Measurements from ENCODE around the gene LRRC8E.

The LRRC8E gene

DNA sequence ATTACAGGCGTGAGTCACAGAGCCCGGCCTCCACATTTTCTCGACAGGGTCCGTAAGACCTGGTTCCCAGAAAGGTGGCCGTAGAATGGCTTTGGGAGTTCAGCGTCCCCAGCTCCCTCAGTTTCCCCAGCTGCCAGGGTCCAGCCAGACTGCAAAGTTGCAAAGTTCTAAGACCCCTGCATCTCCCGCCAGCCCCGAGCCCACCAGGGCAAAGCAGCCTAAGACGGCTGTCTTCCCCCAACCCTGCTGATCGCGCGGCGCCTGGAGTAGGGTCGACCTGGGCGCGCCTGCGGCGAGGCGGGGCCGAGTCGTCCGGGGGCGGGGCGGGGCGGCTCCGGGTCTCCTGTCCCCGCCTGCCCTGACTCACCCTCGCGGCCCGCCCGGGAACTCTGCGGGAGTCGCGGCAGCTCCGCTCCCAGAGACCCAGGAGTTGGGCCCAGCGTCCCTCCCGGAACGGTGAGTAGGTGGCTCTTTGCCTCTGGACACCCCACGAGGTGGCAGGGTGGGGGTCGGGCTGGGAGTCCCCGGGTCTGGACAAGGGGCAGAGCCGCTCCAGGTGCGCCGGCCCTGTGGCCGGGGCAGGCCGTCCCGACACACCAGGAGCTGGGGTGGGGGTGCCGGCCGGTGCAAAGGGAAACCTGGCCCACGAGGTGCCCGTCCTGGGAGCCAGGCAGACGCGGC, at the start of gene LRRC8E:
TSS of gene LRRC8E (plus strand) at position 366 of the 681 bp plus-strand sequence. CDS start 7,094 bp downstream, outside the sequence.
- no peak for DNase-seq (ENCODE audit: low read depth)

DNA sequence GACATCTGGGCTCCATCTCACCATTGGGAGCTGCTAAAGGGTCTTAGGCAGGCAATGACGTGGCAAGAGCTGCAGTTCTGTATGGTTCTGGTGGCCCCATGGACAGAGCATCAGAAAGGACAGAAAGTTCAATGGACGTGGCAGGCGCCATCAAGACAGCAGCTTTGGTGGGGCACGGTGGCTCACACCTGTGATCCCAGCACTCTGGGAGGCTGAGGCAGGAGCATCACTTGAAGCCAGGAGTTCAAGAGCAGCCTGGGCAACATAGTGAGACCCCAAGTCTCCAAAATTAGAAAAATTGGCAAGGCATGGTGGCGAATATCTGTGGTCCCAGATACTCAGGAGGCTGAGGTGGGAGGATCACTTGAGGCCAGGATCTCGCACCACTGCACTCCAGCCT, 48.8 kb upstream of the LRRC8E start:
- DNase-seq (ENCODE audit: low read depth) = no peak

DNA sequence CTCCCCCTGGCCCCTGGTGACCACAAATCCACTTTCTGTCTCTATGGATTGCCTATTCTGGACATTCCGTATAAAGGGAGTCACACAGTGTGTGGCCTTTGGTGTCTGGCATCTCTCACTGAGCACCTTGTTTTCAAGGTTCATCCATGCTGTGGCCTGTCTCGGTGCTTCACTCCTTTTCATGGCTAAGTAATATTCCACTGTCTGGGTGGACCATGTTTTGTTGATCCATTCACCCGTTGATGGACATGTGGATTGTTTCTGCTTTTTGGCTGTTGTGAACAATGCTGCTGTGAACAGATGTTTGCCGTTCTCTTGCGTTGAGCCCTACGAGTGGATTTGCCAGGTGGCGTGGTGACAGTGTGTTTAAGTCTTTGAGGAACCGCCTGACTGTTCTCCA, 47.7 kb upstream of the LRRC8E start:
- no peak for DNase-seq (ENCODE audit: low read depth)

DNA sequence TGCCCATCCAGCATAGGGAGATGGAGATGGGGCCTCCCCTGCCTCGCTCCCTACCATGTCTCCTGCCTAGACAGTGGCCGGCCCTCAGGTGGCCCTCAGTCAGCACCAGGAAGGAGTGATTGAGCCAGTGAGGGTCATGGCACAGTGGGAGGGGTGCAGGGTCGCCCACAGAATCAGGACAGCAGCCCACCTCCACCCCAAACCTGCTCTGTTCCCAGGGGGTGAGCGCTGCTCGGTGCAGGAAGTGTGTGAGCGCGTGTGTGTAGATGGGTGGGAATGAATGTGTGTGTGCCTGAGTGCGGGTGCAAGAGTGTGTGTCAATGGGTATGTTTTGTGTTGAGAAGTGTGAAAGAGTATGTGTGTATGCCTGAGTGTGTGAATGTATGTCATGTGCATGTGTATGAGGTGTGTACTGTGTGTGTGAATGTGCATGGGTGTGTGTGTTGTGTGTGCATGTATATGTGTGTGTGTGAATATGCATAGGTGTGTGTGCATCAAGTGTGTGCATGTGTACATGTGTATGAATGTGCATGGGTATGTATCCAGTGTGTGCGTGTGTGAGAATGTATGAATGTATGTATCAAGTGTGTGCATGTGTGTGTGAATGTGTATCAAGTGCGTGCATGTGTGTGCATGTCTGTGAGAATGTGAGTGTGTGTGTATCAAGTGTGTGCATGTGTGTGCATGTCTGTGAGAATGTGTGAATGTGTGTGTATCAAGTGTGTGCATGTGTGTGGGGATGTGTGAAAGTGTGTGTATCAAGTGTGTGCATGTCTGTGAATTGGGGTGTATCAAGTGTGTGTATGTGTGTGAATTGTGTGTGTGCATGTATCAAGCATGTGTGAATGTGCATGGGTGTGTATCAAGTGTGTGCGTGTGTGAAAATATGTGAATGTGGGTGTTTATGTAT, 46.3 kb upstream of the LRRC8E start:
- DNase-seq (ENCODE audit: low read depth) = no peak

DNA sequence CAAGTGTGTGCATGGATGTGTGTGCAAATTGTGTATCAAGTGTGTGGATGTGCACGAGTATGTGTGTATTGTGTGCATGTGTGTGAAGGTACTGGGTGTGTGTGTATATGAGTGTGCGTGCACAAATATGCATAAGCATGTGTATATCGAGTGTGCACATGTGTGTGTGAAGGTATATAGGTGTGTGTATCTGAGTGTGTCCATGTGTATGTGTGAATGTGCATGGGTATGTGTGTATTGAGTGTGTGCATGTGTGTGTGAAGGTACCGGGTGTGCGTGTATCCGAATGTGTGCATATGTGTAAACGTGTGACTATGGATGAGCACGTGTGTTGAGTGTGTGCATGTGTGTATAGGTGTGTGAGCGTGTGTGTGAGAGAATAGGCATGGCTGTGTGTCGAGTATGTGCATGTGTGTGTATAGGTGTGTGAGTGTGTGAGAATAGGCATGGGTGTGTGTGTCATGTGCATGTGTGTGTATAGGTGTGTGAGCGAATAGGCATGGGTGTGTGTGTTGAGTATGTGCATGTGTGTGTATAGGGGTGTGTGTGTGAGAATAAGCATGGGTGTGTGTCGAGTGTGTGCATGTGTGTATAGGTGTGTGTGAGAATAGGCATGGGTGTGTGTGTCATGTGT, 45.5 kb upstream of the LRRC8E start:
- no peak for DNase-seq (ENCODE audit: low read depth)

DNA sequence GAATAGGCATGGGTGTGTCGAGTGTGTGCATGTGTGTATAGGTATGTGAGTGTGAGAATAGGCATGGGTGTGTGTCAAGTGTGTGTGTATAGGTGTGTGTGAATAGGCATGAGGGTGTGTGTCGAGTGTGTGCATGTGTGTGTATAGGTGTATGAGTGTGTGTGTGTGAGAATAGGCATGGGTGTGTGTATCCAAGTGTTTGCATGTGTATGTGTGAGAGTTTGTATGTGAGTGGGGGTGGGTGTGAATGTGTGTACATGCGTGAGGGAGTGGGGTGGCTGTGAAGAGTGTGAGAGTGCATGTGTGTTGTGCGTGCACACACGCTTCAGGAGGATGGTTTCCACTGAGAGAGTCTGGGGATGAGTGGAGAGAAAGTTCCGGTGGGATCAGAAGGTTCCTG, 44.8 kb upstream of the LRRC8E start:
- no peak for DNase-seq (ENCODE audit: low read depth)

DNA sequence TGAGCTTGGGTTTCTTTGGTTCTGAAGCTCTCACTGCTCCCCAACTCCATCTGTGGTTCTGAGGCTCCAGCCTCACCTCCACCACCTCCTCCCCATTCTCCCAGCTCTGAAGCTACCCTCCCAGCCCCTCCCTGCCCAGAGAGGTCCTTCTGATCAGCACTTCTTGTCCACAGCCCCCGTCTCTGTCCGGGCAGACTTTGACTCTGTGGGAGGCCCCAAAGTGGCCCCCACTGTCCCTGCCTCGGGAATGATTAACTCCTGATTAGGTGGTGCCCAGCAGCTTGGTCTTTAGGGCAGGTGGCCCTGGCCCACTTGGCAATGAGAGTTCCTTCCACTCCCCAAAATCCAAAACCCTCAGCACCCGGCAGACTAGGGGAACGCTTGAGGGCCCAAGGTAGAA, 43.9 kb upstream of the LRRC8E start:
- no peak for DNase-seq (ENCODE audit: low read depth)

DNA sequence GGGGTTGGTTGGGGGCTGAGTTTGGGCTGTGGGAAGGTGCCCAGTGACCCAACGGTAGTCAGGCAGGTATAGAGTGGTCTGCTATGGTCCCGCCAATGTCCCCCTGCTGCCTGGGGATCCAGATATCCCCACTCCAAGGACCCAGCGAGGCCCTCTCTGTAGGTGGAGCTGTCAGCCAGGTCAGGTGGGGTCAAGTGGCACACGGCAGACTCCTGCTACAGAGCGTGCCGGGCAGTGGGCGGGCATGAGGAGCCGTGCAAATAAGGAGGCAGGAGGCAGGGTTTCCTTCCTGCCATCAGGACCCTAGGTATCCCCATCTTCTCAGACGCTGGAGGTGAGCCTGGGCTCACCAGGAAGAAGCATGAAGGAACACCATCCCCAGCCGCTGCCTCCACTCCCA, 43.4 kb upstream of the LRRC8E start:
- no peak for DNase-seq (ENCODE audit: low read depth)

DNA sequence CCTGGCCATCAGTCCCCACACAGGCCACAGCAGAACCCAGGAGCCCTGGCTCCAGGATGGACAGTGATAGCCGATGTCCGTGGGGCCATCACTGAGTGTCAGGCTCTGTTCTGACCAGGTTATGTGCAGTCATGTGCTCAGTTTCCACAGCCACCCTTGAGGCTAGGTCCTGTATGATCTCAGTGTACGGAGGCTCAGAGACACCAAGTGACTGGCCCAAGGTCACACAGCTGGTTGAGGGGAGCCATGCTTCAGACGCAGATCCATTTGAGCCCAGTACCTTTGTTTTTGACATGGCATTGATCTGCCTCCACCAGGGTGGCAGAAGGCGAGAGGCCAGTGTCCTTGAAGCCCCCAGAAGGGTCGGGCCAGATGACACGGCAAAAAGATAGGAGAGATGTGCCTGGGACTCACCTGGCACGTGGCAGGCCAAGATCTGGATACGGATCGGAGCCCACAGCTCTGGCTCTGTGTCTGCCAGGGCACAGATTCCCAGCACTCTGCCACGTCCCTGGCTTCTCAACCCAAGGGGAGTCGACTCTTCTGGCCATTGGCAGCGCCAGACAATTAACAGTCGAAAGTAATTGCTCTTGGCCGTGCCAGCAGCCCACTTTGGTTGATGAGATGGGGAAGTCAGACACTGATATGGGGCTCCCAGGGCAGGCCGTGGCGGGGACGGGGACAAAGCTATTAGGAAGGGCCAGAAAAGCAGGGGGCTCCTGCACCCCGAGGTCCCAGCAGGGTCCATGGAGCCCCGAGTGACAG, 42.7 kb upstream of the LRRC8E start:
- DNase-seq (ENCODE audit: low read depth) = no peak

DNA sequence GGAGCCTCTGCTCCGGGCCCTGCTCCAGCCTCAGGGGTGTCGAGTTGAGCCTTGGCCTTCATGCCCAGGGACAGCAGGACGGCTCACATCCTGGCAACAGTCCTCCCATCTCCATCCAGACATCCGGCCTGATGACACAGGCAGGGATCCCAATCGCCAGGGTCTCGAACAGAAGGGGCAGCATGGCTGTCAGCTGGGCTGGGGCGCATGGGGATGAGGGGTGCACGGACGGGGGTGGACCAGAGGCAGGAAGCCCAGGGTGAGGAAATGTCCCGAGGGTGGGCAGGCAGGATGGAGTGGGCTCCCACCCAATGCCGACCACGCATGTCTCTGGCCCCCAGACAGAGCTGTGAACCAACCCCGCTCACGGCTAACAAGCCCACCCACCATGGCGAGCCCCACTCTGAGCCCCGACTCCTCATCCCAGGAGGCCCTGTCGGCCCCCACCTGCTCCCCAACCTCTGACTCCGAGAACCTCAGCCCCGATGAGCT, 42.1 kb upstream of the LRRC8E start:
- DNase-seq (ENCODE audit: low read depth) = no peak

DNA sequence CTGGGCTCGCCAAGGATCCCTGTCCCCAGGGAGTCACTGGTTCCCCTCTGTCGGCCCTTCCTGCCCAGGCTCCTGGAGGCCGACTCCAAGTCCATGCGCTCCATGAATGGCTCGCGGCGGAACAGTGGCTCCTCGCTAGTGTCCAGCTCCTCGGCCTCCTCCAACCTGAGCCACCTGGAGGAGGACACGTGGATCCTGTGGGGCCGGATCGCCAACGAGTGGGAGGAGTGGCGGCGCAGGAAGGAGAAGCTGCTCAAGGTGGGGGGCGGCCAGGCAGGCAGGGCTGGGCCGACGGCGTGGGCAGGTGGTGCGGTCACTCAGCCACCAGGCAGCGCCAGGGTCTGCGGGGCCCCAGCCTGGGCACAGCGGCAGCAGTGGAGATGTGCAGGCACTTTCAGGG, 40.6 kb upstream of the LRRC8E start:
- no peak for DNase-seq (ENCODE audit: low read depth)

DNA sequence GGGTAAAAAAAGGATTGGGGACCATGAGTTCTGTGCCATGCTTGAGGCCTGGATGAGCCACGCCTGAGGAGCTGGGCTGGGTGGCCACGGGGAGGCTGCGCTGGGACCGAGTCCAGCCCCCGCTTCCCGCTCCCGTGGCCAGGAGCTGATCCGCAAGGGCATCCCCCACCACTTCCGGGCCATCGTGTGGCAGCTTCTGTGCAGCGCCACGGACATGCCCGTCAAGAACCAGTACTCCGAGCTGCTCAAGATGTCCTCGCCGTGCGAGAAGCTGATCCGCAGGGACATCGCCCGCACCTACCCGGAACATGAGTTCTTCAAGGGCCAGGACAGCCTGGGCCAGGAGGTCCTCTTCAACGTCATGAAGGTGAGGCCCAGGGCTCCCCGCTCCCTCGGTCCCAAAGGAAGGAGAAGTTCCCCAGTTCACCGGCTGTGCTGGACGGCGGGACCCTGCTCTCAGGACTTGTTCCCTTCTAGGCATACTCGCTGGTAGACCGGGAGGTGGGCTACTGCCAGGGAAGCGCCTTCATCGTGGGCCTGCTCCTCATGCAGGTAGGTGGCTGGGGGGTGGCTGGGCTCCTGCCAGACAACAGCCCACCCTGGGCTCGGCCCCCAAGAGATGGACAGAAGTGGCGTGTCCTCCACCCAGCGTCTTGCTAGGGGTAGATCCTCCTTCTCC, 39.4 kb upstream of the LRRC8E start:
- DNase-seq (ENCODE audit: low read depth) = no peak

DNA sequence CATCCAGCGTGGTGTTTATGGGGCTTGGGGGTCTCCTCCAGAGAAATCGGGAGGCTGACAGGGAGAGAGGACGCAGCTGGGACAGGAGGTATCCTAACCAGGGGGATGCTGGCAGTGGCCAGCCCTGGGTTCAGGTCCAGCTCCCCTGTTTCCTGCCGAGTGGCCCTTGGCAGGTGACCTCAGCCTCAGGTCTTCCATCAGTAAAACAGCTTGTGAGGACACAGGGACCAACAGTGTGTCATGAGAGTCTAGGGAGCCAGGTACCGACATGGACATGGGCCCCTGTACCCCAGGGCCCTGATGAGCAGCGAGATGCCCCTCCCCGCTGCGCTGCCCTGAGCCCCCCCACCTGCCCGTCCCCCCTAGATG, 38.7 kb upstream of the LRRC8E start:
- DNase-seq (ENCODE audit: low read depth) = no peak

DNA sequence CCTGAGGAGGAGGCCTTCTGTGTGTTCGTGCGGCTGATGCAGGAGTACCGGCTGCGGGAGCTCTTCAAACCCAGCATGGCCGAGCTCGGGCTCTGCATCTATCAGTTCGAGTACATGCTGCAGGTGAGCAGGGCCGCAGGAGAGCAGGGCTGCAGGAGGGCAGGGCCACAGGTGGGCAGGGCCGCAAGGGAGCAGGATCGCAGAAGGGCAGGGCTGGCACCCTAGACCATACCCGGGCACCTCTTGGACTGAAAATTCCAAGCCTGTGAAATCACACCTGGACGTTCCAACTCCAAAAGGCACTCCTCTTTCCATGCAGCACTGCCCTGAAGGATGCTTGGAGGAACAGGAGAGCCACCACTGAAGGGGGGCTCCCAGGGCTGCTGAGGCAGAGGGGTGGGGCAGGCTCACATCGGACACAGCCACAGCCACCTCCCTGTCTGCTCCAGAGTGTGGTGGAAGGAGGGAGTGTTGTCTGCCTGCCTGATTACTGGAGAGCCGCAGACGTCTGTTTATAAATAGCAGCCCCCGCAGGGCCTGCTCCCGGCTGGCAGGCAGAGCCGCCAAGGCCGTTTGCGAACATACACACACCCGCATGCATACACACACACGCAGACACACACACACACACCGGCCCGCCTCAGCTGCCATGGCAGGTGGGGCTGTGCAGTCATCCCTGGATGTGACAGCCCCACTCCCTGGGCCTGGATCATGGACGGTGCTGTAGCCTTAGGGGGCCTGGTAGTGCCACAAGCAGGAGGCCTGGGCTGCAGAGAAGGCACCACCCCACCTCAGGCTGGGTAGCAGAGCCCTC, 38.1 kb upstream of the LRRC8E start:
- no peak for DNase-seq (ENCODE audit: low read depth)

DNA sequence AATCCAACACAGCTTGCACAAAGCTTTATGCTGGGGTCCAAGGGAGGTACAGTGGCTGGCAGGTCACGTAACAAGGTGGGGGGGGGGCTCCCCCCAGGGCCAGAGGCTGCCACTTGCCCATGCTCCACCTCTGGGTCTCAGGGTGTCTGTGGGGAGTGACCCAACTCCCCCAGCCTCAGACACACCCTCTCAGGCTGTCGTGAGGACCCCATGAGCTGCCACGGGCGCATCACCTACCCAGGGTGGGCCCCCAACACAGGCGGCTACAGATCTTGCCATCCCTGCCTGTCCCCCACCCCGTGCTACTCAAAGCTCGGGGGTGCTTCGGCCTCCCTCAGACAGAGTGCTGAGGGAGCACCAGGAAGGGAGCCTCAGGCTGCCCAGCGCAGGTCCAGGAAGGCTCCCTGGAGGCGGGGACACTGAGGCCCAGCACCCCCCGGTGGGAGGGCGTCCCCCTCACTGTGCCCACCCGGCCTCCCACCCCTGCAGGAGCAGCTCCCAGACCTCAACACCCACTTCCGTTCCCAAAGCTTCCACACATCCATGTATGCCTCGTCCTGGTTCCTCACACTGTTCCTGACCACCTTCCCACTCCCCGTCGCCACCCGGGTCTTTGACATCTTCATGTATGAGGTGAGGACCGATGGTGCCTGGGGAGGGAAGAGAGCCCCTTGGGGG, 37.2 kb upstream of the LRRC8E start:
- DNase-seq (ENCODE audit: low read depth) = no peak

DNA sequence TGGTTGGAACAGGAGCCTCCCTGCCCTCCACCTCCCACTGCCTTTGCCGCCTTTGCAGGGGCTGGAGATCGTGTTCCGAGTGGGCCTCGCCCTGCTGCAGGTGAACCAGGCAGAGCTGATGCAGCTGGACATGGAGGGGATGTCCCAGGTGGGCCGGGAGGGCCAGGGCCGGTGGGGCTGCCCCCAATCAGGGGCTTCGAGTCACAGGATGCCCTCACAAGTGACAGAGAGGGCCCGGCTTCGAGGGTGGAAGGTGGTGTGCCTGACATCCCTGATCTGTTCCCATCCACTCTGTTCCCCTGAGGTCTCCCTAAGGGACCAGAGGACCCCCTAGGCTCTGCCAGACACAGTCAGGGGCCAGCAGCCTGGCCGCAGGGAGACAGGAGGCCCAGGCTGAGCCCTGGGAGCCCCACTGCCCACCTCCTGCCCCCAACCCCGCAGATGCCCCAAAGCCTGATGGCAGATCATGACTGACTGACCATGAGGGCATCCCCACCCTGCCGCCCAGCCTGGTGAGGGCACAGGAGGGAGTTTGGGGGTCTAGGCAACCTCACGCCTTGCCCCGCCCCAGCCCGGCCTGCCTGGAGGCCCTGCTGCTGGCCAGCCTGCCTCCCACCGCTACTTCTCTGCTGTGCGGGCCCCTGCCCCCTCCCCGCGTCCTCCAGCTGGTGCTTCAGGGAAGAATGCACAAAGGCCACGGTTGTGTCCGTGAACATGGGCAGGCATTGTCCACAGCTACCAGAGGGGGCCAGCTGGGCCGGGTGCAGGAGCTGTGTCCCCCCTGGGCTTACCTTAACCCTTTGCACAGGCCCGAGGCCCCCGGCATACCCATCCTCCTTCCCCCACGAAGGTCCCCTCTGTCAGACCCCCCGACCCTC, 36.4 kb upstream of the LRRC8E start:
- no peak for DNase-seq (ENCODE audit: low read depth)

DNA sequence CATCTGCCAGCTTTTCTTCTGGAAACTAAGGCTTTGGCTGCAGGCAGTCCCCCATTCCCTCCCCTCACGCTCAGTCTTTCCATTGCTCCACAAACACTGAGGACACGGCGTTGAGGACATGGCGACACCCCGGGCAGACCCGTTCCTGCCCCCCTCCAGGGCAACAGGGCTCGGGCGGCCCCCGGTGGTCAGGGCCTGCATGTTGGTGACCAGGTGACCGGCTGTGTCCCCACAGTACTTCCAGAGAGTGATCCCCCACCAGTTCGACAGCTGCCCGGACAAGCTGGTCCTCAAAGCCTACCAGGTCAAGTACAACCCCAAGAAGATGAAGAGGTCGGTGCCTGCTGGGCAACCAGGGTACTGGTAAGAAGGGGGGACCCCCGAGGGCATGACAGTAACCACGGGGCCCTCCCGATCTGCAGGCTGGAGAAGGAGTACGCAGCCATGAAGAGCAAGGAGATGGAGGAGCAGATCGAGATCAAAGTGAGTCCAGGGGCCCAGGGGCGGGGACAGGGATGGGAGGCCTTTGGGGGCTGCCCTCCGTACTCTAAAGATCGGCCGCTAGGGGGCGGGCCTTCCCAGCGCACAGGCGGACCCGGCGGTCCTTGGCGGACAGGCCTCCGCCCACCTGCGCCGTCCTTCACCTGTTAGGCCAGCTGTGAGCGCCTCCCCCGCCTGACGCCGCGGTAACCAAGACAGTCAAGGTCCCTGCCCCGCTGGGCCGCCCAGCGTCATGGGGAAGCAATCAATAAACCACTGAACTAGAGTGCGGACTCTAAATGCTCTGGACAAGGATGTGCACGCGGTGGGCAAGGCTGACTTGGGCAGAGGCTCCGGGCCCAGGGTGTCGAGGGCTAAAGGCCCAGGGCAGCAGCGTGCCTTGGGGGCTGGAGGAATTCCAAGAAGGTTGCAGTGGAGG, 35.2 kb upstream of the LRRC8E start:
- no peak for DNase-seq (ENCODE audit: low read depth)

DNA sequence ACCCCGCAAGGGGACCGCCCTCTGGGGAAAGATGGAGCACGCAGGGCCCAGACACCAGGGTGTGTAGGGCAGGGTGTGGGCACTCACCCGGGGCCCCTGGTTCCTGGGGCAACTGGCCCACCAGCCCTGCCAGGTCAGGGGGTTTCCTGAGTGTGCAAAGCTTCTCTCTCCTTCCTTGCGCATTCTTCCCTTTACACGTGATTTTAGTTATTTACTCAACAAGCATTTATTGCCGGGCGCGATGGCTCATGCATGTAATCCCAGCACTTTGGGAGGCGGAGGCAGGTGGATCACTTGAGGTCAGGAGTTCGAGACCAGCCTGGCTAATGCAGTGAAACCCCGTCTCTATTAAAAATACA, 34.6 kb upstream of the LRRC8E start:
- DNase-seq (ENCODE audit: low read depth) = no peak

Data from HS-27A (cell line).